ENCODE data around the gene EHF. TPM values are rescaled to one million over a fixed set of nuclear protein-coding genes. Genes with fewer than 3 reads are reported as not detected.

EHF gene
- total RNA-seq, 1 experiment from 2014 or later = 118 TPM

- H3K4me3 ChIP-seq = no peak overlapping the region
- peak overlapping the region; percentile 91 for H3K27ac ChIP-seq
- H3K4me2 ChIP-seq = peak overlapping the region; percentile 72
- no peaks in the 10 kb centered on the region for H3K79me2 ChIP-seq (ENCODE audit: low read depth)
- H3K27me3 ChIP-seq (ENCODE audit: insufficient read depth, low read depth) = no peaks in the 10 kb centered on the region
- ChIA-PET POLR2A (ENCODE audit: unreplicated experiment) (interaction anchor here (0.6 to 1.5 kb wide), 3 partner anchors 20 to 377 kb away, joined by 4 to 22 read pairs (median 8); partner anchors contain the start of gene EHF), CTCF (interaction anchor here (0.5 to 0.7 kb wide), 8 partner anchors 13 to 563 kb away, joined by 3 to 12 read pairs (median 3); no protein-coding TSS in a partner anchor)
- no peaks in the 10 kb centered on the region for H3K36me3 ChIP-seq (ENCODE audit: low read depth)
- intact Hi-C loops (cut with micrococcal nuclease; ENCODE audit: unreplicated experiment) = no loop called here
- DNase-seq = peak; percentile 61
- BruUV-seq (replicated peaks) = no TSS peak
- TF ChIP-seq EZH2 (IDR thresholded peaks at IDR 0.05; ENCODE audit: low read depth) (no peak), CTCF (conservative IDR thresholded peaks at IDR 0.05) (no peak)
- H2AFZ ChIP-seq = peak overlapping the region; percentile 34; the same call in 1 of the 2 replicates
- H3K4me1 ChIP-seq (replicated peaks; ENCODE audit: insufficient read depth) = peaks cover 56% of the 10 kb centered on the region
- H3F3A ChIP-seq (ENCODE audit: insufficient read depth, low read depth) = peaks cover 50% of the 10 kb centered on the region
- peaks cover 10% of the 10 kb centered on the region; the same call in 1 of the 2 replicates for H3K9me3 ChIP-seq (ENCODE audit: insufficient read depth, low read depth)
- no peaks in the 10 kb centered on the region for H4K20me1 ChIP-seq (ENCODE audit: insufficient read depth)
- H3K9me2 ChIP-seq (ENCODE audit: insufficient read depth) = no peaks in the 10 kb centered on the region
These were observed 20.4 kb upstream of the EHF start for GRCh38 chr11:34600339-34601084.

GRCh38 chr11:34601085-34601444 lies 19.8 kb upstream of the EHF start:
- Histone ChIP-seq H3K27ac (peak overlapping the region; percentile 91), H3K4me2 (peak overlapping the region; percentile 72), H3F3A (ENCODE audit: insufficient read depth, low read depth) (peaks cover 55% of the 10 kb centered on the region), H3K79me2 (ENCODE audit: low read depth) (no peaks in the 10 kb centered on the region), H3K36me3 (ENCODE audit: low read depth) (no peaks in the 10 kb centered on the region), H3K4me1 (replicated peaks; ENCODE audit: insufficient read depth) (peaks cover 61% of the 10 kb centered on the region), H4K20me1 (ENCODE audit: insufficient read depth) (no peaks in the 10 kb centered on the region), H3K4me3 (no peak overlapping the region), H3K27me3 (ENCODE audit: insufficient read depth, low read depth) (no peaks in the 10 kb centered on the region), H3K9me3 (ENCODE audit: insufficient read depth, low read depth) (peaks cover 10% of the 10 kb centered on the region; the same call in 1 of the 2 replicates), H3K9me2 (ENCODE audit: insufficient read depth) (no peaks in the 10 kb centered on the region), H2AFZ (no peak overlapping the region)
- no peak for TF ChIP-seq CTCF (conservative IDR thresholded peaks at IDR 0.05)
- no peak for TF ChIP-seq EZH2 (IDR thresholded peaks at IDR 0.05; ENCODE audit: low read depth)
- no TSS peak for BruUV-seq (replicated peaks)
- ChIA-PET POLR2A (ENCODE audit: unreplicated experiment) (interaction anchor here (0.6 to 1.5 kb wide), 2 partner anchors 20 to 376 kb away, joined by 4 to 22 read pairs; partner anchors contain the start of gene EHF), CTCF (interaction anchor here (0.5 to 0.7 kb wide), 5 partner anchors 14 to 562 kb away, joined by 3 to 12 read pairs (median 3); no protein-coding TSS in a partner anchor)
- intact Hi-C loops (cut with micrococcal nuclease; ENCODE audit: unreplicated experiment) = no loop called here
- DNase-seq = no peak

- Histone ChIP-seq H3F3A (ENCODE audit: insufficient read depth, low read depth) (peaks cover 61% of the 10 kb centered on the region), H3K27ac (0 out of 2 replicates have a peak overlapping the region, but pooled peaks have one; percentile 91), H3K27me3 (ENCODE audit: insufficient read depth, low read depth) (no peaks in the 10 kb centered on the region), H3K9me3 (ENCODE audit: insufficient read depth, low read depth) (peaks cover 10% of the 10 kb centered on the region; the same call in 1 of the 2 replicates), H3K9me2 (ENCODE audit: insufficient read depth) (no peaks in the 10 kb centered on the region), H3K4me2 (no peak overlapping the region), H3K79me2 (ENCODE audit: low read depth) (no peaks in the 10 kb centered on the region), H3K4me3 (no peak overlapping the region), H4K20me1 (ENCODE audit: insufficient read depth) (no peaks in the 10 kb centered on the region), H3K36me3 (ENCODE audit: low read depth) (no peaks in the 10 kb centered on the region), H3K4me1 (replicated peaks; ENCODE audit: insufficient read depth) (peaks cover 67% of the 10 kb centered on the region), H2AFZ (no peak overlapping the region)
- ChIA-PET CTCF (interaction anchor here (0.7 kb wide), 1 partner anchor 134 kb away, joined by 5 read pairs; no protein-coding TSS in a partner anchor), POLR2A (ENCODE audit: unreplicated experiment) (interaction anchor here (1.5 kb wide), 1 partner anchor 19 kb away, joined by 22 read pairs; the partner anchor contains the start of gene EHF)
- DNase-seq = no peak
- TF ChIP-seq EZH2 (IDR thresholded peaks at IDR 0.05; ENCODE audit: low read depth) = no peak
- intact Hi-C loops (cut with micrococcal nuclease; ENCODE audit: unreplicated experiment) = no loop called here
- no TSS peak for BruUV-seq (replicated peaks)
These were observed 19.3 kb upstream of the EHF start for GRCh38 chr11:34601609-34602008.

Measured in PC-9 (cell line).